Type B pancreatic cell (in vitro differentiated cells): ENCODE results near the gene SPHK2. TPM values are rescaled to one million over a fixed set of nuclear protein-coding genes. Genes with fewer than 3 reads are reported as not detected.

Experiments
- DNase-seq: peaks from one replicate; pipeline ENCODE4 v3.0.0; 2021; ENCODE audit warnings: mixed read lengths; ENCODE audit not compliant: unreplicated experiment; ENCODE audit errors: extremely low spot score
- H3K27ac Mint-ChIP-seq: 2 replicates; pipeline ENCODE4 v1.8.0; 2021; ENCODE audit warnings: mild to moderate bottlenecking, mixed read lengths
- H3K27me3 Mint-ChIP-seq: 2 replicates; pipeline ENCODE4 v1.8.0; 2021; ENCODE audit warnings: mixed read lengths
- H3K36me3 Mint-ChIP-seq: 2 replicates; pipeline ENCODE4 v1.8.0; 2021; ENCODE audit warnings: mixed read lengths
- H3K4me1 Mint-ChIP-seq: one replicate; pipeline ENCODE4 v1.8.0; 2021; ENCODE audit warnings: mixed read lengths; ENCODE audit not compliant: unreplicated experiment
- H3K4me3 Mint-ChIP-seq: 2 replicates; pipeline ENCODE4 v1.8.0; 2021; ENCODE audit warnings: mild to moderate bottlenecking, mixed read lengths
- H3K9me3 Mint-ChIP-seq: 2 replicates; pipeline ENCODE4 v1.8.0; 2021; ENCODE audit warnings: mixed read lengths
- CTCF ChIP-seq: fragments of 200-600 bp; sonication (generic); conservative IDR thresholded peaks from 2 replicates; pipeline ENCODE4 v1.5.0; 2021; ENCODE audit warnings: antibody characterized with exemption, mild to moderate bottlenecking
- total RNA-seq: library from RNA; stranded (reverse); gene quantifications from 2 replicates; pipeline ENCODE4 v1.2.1, GENCODE V29; 2021; ENCODE audit warnings: low replicate concordance

Gene SPHK2
- total RNA-seq, 1 donor from 2014 or later, result 47.1 TPM

- H3K9me3 Mint-ChIP-seq, result no peaks in the 10 kb centered on the region
- no peak for TF ChIP-seq CTCF
- H3K27me3 Mint-ChIP-seq, result no peaks in the 10 kb centered on the region
- peak overlapping the region; percentile 65 for H3K4me3 Mint-ChIP-seq
- peaks cover 12% of the 10 kb centered on the region for H3K4me1 Mint-ChIP-seq
- H3K36me3 Mint-ChIP-seq, result peaks cover 13% of the 10 kb centered on the region
- DNase-seq, result no peak
- peak overlapping the region; percentile 82 for H3K27ac Mint-ChIP-seq
Measured at GRCh38 chr19:48613852-48614435, 5.4 kb upstream of the SPHK2 start.

GRCh38 chr19:48614436-48615230 lies 4.7 kb upstream of the SPHK2 start, which contains the start of gene FAM83E:
TSS of gene FAM83E (minus strand) at chr19:48615076. CDS start at chr19:48613372, 1,704 bp downstream.
- peaks cover 15% of the 10 kb centered on the region for H3K4me1 Mint-ChIP-seq
- peaks cover 13% of the 10 kb centered on the region for H3K36me3 Mint-ChIP-seq
- TF ChIP-seq CTCF, result no peak
- H3K27me3 Mint-ChIP-seq, result no peaks in the 10 kb centered on the region
- peak within 1 kb of the TSS; percentile 68 for H3K4me3 Mint-ChIP-seq
- H3K9me3 Mint-ChIP-seq, result no peaks in the 10 kb centered on the region
- no peak for DNase-seq
- peak within 1 kb of the TSS; percentile 82 for H3K27ac Mint-ChIP-seq

- no peaks in the 10 kb centered on the region for H3K27me3 Mint-ChIP-seq
- H3K9me3 Mint-ChIP-seq, result no peaks in the 10 kb centered on the region
- DNase-seq, result no peak
- no peak for TF ChIP-seq CTCF
- peak overlapping the region; percentile 68 for H3K4me3 Mint-ChIP-seq
- H3K4me1 Mint-ChIP-seq, result peaks cover 19% of the 10 kb centered on the region
- peaks cover 13% of the 10 kb centered on the region for H3K36me3 Mint-ChIP-seq
- peak overlapping the region; percentile 82 for H3K27ac Mint-ChIP-seq
Measured at GRCh38 chr19:48615231-48616040, 3.9 kb upstream of the SPHK2 start.

- H3K27ac Mint-ChIP-seq, result peak overlapping the region; percentile 75
- H3K4me1 Mint-ChIP-seq, result peaks cover 19% of the 10 kb centered on the region
- DNase-seq, result no peak
- TF ChIP-seq CTCF, result no peak
- peaks cover 13% of the 10 kb centered on the region for H3K36me3 Mint-ChIP-seq
- H3K27me3 Mint-ChIP-seq, result no peaks in the 10 kb centered on the region
- H3K9me3 Mint-ChIP-seq, result no peaks in the 10 kb centered on the region
- H3K4me3 Mint-ChIP-seq, result peak overlapping the region; percentile 97
Measured at GRCh38 chr19:48616041-48616436, 3.3 kb upstream of the SPHK2 start.

- H3K4me3 Mint-ChIP-seq, result peak overlapping the region; percentile 97
- H3K27me3 Mint-ChIP-seq, result no peaks in the 10 kb centered on the region
- DNase-seq, result no peak
- no peaks in the 10 kb centered on the region for H3K9me3 Mint-ChIP-seq
- peaks cover 22% of the 10 kb centered on the region for H3K4me1 Mint-ChIP-seq
- peak overlapping the region; percentile 99 for H3K27ac Mint-ChIP-seq
- TF ChIP-seq CTCF, result no peak
- H3K36me3 Mint-ChIP-seq, result peaks cover 13% of the 10 kb centered on the region
Measured at GRCh38 chr19:48616491-48617056, 2.7 kb upstream of the SPHK2 start.
